Measurements from ENCODE around the gene TRAPPC14.

TRAPPC14 gene

GRCh38 chr7:100127866-100128636 lies 30.5 kb downstream of the TRAPPC14 start:
- no peaks in the 10 kb centered on the region for H3K27me3 Mint-ChIP-seq
- ATAC-seq (peak; percentile 18), DNase-seq (peak; percentile 33)
- H3K4me3 Mint-ChIP-seq = peak overlapping the region; percentile 99
- H3K36me3 Mint-ChIP-seq (ENCODE audit: low read depth) = peaks cover 5% of the 10 kb centered on the region
- peaks cover 48% of the 10 kb centered on the region for H3K4me1 Mint-ChIP-seq
- no peak overlapping the region for H3K27ac Mint-ChIP-seq
- no peaks in the 10 kb centered on the region for H3K9me3 Mint-ChIP-seq

GRCh38 chr7:100126931-100127865 lies 31.3 kb downstream of the TRAPPC14 start, which contains the start of gene MBLAC1:
TSS of gene MBLAC1 (plus strand) at chr7:100126967. CDS start at chr7:100127396, 429 bp downstream.
- Mint-ChIP-seq H3K36me3 (ENCODE audit: low read depth) (peaks cover 9% of the 10 kb centered on the region), H3K27me3 (no peaks in the 10 kb centered on the region), H3K4me1 (peaks cover 43% of the 10 kb centered on the region), H3K4me3 (peak within 1 kb of the TSS; percentile 99), H3K27ac (peak within 1 kb of the TSS; percentile 99), H3K9me3 (no peaks in the 10 kb centered on the region)
- DNase-seq (peak; percentile 90), ATAC-seq (peak; percentile 67)

GRCh38 chr7:100126239-100126930 lies 32.1 kb downstream of the TRAPPC14 start:
- DNase-seq = no peak
- Mint-ChIP-seq H3K4me1 (peaks cover 44% of the 10 kb centered on the region), H3K9me3 (no peaks in the 10 kb centered on the region), H3K27me3 (no peaks in the 10 kb centered on the region), H3K27ac (peak overlapping the region; percentile 99), H3K4me3 (peak overlapping the region; percentile 99), H3K36me3 (ENCODE audit: low read depth) (peaks cover 9% of the 10 kb centered on the region)
- ATAC-seq = peak; percentile 30

GRCh38 chr7:100124301-100125230 lies 34.0 kb downstream of the TRAPPC14 start:
- Mint-ChIP-seq H3K9me3 (no peaks in the 10 kb centered on the region), H3K27me3 (no peaks in the 10 kb centered on the region), H3K4me1 (peaks cover 50% of the 10 kb centered on the region), H3K27ac (peak overlapping the region; percentile 56), H3K36me3 (ENCODE audit: low read depth) (peaks cover 10% of the 10 kb centered on the region), H3K4me3 (no peak overlapping the region)
- no peak for ATAC-seq
- DNase-seq = no peak

GRCh38 chr7:100122568-100122967 lies 36.0 kb downstream of the TRAPPC14 start:
- ATAC-seq = no peak
- Mint-ChIP-seq H3K36me3 (ENCODE audit: low read depth) (peaks cover 16% of the 10 kb centered on the region), H3K9me3 (no peaks in the 10 kb centered on the region), H3K4me1 (peaks cover 56% of the 10 kb centered on the region), H3K27me3 (no peaks in the 10 kb centered on the region), H3K27ac (no peak overlapping the region), H3K4me3 (no peak overlapping the region)
- DNase-seq = no peak

GRCh38 chr7:100122067-100122466 lies 36.5 kb downstream of the TRAPPC14 start:
- Mint-ChIP-seq H3K27me3 (no peaks in the 10 kb centered on the region), H3K4me3 (no peak overlapping the region), H3K4me1 (peaks cover 55% of the 10 kb centered on the region), H3K36me3 (ENCODE audit: low read depth) (peaks cover 16% of the 10 kb centered on the region), H3K9me3 (no peaks in the 10 kb centered on the region), H3K27ac (no peak overlapping the region)
- no peak for ATAC-seq
- no peak for DNase-seq

GRCh38 chr7:100120733-100121036 lies 37.8 kb downstream of the TRAPPC14 start:
- peaks cover 43% of the 10 kb centered on the region for H3K4me1 Mint-ChIP-seq
- no peaks in the 10 kb centered on the region for H3K9me3 Mint-ChIP-seq

GRCh38 chr7:100119970-100120732 lies 38.4 kb downstream of the TRAPPC14 start:
- Mint-ChIP-seq H3K27ac (peak overlapping the region; percentile 99), H3K9me3 (no peaks in the 10 kb centered on the region), H3K27me3 (no peaks in the 10 kb centered on the region), H3K4me1 (peaks cover 38% of the 10 kb centered on the region), H3K4me3 (peak overlapping the region; percentile 94), H3K36me3 (ENCODE audit: low read depth) (peaks cover 15% of the 10 kb centered on the region)
- peak; percentile 70 for ATAC-seq
- DNase-seq = peak; percentile 61

More at GRCh38 chr7:100120733-100121036, 37.8 kb downstream of the TRAPPC14 start:
- no peaks in the 10 kb centered on the region for H3K27me3 Mint-ChIP-seq
- ATAC-seq (no peak), DNase-seq (no peak)
- H3K27ac Mint-ChIP-seq = peak overlapping the region; percentile 99
- H3K36me3 Mint-ChIP-seq (ENCODE audit: low read depth) = peaks cover 15% of the 10 kb centered on the region
- peak overlapping the region; percentile 94 for H3K4me3 Mint-ChIP-seq

GRCh38 chr7:100119072-100119969 lies 39.2 kb downstream of the TRAPPC14 start, which contains the start of the genes CNPY4 and TAF6:
TSS of gene CNPY4 (plus strand) at chr7:100119634. CDS start at chr7:100119745, 111 bp downstream.
TSS of gene TAF6 (minus strand) at chr7:100119358. CDS start at chr7:100114209, 5,149 bp downstream.
- DNase-seq (peak; percentile 95), ATAC-seq (peak; percentile 78)
- no peaks in the 10 kb centered on the region for H3K9me3 Mint-ChIP-seq
- H3K27me3 Mint-ChIP-seq = no peaks in the 10 kb centered on the region
- H3K4me1 Mint-ChIP-seq = peaks cover 30% of the 10 kb centered on the region
- H3K27ac Mint-ChIP-seq = peak within 1 kb of the TSS; percentile 99
- peak within 1 kb of the TSS; percentile 94 for H3K4me3 Mint-ChIP-seq
- H3K36me3 Mint-ChIP-seq (ENCODE audit: low read depth) = peaks cover 13% of the 10 kb centered on the region

GRCh38 chr7:100118388-100119071 lies 40.0 kb downstream of the TRAPPC14 start:
- Mint-ChIP-seq H3K27ac (peak overlapping the region; percentile 99), H3K27me3 (no peaks in the 10 kb centered on the region), H3K36me3 (ENCODE audit: low read depth) (peaks cover 13% of the 10 kb centered on the region), H3K4me1 (peaks cover 28% of the 10 kb centered on the region), H3K4me3 (peak overlapping the region; percentile 94), H3K9me3 (no peaks in the 10 kb centered on the region)
- DNase-seq = no peak
- no peak for ATAC-seq

- H3K27me3 Mint-ChIP-seq = no peaks in the 10 kb centered on the region
- H3K36me3 Mint-ChIP-seq (ENCODE audit: low read depth) = peaks cover 16% of the 10 kb centered on the region
- no peak overlapping the region for H3K4me3 Mint-ChIP-seq
- no peaks in the 10 kb centered on the region for H3K9me3 Mint-ChIP-seq
- DNase-seq (no peak), ATAC-seq (no peak)
- H3K27ac Mint-ChIP-seq = no peak overlapping the region
- H3K4me1 Mint-ChIP-seq = peaks cover 17% of the 10 kb centered on the region
Observed at GRCh38 chr7:100115026-100115425, 43.5 kb downstream of the TRAPPC14 start.

- DNase-seq = no peak
- H3K36me3 Mint-ChIP-seq (ENCODE audit: low read depth) = peaks cover 19% of the 10 kb centered on the region
- no peak overlapping the region for H3K4me3 Mint-ChIP-seq
- H3K27me3 Mint-ChIP-seq = no peaks in the 10 kb centered on the region
- no peaks in the 10 kb centered on the region for H3K4me1 Mint-ChIP-seq
- no peaks in the 10 kb centered on the region for H3K9me3 Mint-ChIP-seq
- H3K27ac Mint-ChIP-seq = no peak overlapping the region
- no peak for ATAC-seq
Observed at GRCh38 chr7:100111914-100112313, 46.6 kb downstream of the TRAPPC14 start.
